Endothelial cell (in vitro differentiated cells): ENCODE results near the gene RAPGEF4. TPM values are rescaled to one million over a fixed set of nuclear protein-coding genes. Genes with fewer than 3 reads are reported as not detected.
A peak's percentile ranks its signal among the peaks of the same experiment; 100 is the strongest.

ENCODE experiments used
- DNase-seq: peaks from one replicate; pipeline ENCODE4 v3.0.0; 2021; ENCODE audit warnings: low spot score
- H3K27ac Mint-ChIP-seq: one replicate; pipeline ENCODE4 v1.8.0; 2021; ENCODE audit warnings: mixed read lengths, inconsistent platforms; ENCODE audit not compliant: unreplicated experiment
- H3K27me3 Mint-ChIP-seq: one replicate; pipeline ENCODE4 v1.8.0; 2021; ENCODE audit warnings: mild to moderate bottlenecking, moderate library complexity, mixed read lengths, inconsistent platforms; ENCODE audit not compliant: unreplicated experiment
- H3K36me3 Mint-ChIP-seq: one replicate; pipeline ENCODE4 v1.8.0; 2021; ENCODE audit warnings: mild to moderate bottlenecking, low read depth, mixed read lengths, inconsistent platforms; ENCODE audit not compliant: unreplicated experiment
- H3K4me1 Mint-ChIP-seq: one replicate; pipeline ENCODE4 v1.8.0; 2021; ENCODE audit warnings: mild to moderate bottlenecking, mixed read lengths, inconsistent platforms; ENCODE audit not compliant: unreplicated experiment
- H3K4me3 Mint-ChIP-seq: one replicate; pipeline ENCODE4 v1.8.0; 2021; ENCODE audit warnings: mild to moderate bottlenecking, mixed read lengths, inconsistent platforms; ENCODE audit not compliant: unreplicated experiment
- H3K9me3 Mint-ChIP-seq: one replicate; pipeline ENCODE4 v1.8.0; 2021; ENCODE audit warnings: mixed read lengths, inconsistent platforms; ENCODE audit not compliant: unreplicated experiment
- total RNA-seq: library from RNA; stranded (reverse); fragmentation: NEBNext Ultra II Directional; extraction: Animal tissue kit (Norgen Biotek cat#: 25700); gene quantifications from one replicate; pipeline ENCODE4 v1.2.1, GENCODE V29; 2021; ENCODE audit not compliant: unreplicated experiment
- TF ChIP-seq, protein P1 (sequence below): fragments of 200-600 bp; sonication (generic); IDR thresholded peaks from one replicate; pipeline ENCODE4 v1.5.0; 2021; ENCODE audit warnings: antibody characterized with exemption; ENCODE audit not compliant: unreplicated experiment

RAPGEF4 gene
- total RNA-seq, 1 donor from 2014 or later, result 7.5 TPM

DNA sequence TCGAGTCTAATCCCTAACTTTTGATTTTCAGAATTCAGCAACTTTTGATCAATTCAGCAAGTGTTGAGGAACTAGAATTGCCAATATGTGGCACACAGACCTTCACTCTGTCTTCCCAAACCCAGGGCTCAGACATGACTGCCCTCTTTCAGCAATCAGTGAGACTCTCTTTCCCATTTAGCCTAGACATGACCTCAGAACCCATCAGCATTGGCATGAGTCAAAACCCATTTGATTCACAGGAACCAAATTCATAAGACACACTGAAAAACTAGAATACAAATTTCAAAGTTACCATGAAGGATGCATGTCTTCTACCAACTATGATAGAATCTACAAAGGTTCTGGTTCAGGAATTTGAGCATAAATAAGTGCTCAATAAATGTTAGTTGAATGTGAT lies 226.4 kb downstream of the RAPGEF4 start:
- TF ChIP-seq, protein P1, sequence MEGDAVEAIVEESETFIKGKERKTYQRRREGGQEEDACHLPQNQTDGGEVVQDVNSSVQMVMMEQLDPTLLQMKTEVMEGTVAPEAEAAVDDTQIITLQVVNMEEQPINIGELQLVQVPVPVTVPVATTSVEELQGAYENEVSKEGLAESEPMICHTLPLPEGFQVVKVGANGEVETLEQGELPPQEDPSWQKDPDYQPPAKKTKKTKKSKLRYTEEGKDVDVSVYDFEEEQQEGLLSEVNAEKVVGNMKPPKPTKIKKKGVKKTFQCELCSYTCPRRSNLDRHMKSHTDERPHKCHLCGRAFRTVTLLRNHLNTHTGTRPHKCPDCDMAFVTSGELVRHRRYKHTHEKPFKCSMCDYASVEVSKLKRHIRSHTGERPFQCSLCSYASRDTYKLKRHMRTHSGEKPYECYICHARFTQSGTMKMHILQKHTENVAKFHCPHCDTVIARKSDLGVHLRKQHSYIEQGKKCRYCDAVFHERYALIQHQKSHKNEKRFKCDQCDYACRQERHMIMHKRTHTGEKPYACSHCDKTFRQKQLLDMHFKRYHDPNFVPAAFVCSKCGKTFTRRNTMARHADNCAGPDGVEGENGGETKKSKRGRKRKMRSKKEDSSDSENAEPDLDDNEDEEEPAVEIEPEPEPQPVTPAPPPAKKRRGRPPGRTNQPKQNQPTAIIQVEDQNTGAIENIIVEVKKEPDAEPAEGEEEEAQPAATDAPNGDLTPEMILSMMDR, result no peak
- Mint-ChIP-seq H3K9me3 (no peaks in the 10 kb centered on the region), H3K27me3 (peaks cover 2% of the 10 kb centered on the region), H3K27ac (peak overlapping the region; percentile 6), H3K4me3 (no peak overlapping the region), H3K36me3 (no peaks in the 10 kb centered on the region), H3K4me1 (peaks cover 12% of the 10 kb centered on the region)
- no peak for DNase-seq

DNA sequence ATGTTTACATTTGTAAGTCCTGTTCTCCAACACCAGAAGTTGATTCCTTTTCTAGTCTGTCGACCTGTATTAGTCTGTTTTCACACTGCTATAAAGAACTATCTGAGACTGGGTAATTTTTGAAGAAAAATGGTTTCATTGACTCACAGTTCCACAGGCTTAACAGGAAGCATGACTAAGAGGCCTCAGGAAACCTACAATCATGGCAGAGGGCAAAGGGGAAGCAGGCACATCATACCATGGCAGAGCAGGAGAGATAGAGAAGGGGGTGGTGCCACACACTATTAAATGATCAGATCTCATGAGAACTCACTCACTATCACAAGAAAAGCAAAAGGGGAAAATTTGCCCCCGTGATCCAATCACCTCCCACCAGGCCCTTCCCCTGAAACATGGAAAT lies 227.2 kb downstream of the RAPGEF4 start:
- TF ChIP-seq, protein P1, result no peak
- Mint-ChIP-seq H3K4me1 (peaks cover 12% of the 10 kb centered on the region), H3K9me3 (no peaks in the 10 kb centered on the region), H3K27ac (no peak overlapping the region), H3K36me3 (no peaks in the 10 kb centered on the region), H3K27me3 (peaks cover 2% of the 10 kb centered on the region), H3K4me3 (no peak overlapping the region)
- no peak for DNase-seq

DNA sequence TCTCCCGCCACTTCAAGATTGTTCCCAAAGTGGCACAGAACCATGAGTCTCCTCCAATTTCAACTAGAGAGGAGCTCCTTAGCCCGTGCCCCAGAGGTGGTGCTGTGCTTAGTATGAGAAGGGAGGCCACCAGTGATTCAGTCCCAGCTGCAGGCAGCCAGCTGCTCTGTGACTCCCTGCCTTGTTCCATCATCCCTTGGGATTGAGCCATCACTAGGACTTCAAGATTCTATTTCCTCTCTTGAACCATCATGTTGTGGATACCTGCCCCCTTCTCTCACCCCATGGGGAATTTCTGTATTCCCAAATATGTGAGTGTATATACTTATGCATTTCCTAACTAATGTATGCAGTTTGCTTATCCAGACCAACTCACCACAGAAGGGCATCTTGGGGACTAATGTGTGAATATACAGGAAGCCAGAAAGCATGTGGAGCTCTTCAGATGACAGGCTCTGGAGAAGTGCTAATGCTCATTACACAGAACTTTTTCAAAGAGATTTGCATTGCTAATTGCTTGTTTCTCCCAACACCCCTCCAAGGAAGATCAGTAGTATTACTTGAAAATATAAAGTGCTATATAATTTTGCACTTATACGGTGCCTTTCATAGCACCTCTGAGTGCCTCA lies 229.0 kb downstream of the RAPGEF4 start:
- Mint-ChIP-seq H3K36me3 (peaks cover 9% of the 10 kb centered on the region), H3K4me3 (no peak overlapping the region), H3K4me1 (peaks cover 11% of the 10 kb centered on the region), H3K9me3 (no peaks in the 10 kb centered on the region), H3K27ac (no peak overlapping the region), H3K27me3 (peaks cover 2% of the 10 kb centered on the region)
- TF ChIP-seq, protein P1, result no peak
- no peak for DNase-seq

DNA sequence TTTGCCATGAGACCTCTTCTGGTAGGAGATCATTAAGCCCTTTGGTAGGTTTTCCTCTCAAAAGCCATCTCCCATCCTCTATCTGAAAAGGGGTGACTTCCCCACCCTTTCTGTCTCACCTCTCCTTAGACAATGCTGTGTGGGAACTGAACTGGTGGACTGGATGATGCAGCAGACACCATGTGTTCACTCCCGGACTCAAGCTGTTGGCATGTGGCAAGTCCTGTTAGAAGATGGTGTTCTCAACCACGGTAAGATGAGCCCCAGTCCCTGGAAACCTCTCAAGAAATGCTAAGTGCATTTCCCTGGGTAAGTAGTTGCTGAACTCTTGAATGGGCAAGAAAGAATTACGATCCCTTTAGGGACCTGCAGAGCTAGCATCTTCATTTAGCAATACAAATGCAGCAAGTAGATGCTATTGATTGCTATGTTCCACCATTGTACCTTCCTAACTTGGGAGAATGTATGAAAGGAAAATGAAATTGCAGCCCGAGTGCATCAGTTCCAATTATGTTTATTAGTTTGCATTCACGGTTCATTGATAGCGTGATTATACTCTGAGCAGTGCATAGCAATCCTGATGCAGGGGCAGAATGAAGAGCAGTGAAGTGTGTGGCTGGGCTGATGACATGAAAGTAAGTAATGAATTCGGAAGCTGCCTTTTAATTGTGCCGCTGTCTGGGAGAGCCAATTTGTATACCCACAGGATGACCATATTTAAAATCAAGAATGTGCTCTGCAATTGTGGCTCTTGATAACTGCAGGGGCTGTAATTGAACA lies 230.0 kb downstream of the RAPGEF4 start:
- peaks cover 14% of the 10 kb centered on the region for H3K4me1 Mint-ChIP-seq
- peaks cover 9% of the 10 kb centered on the region for H3K36me3 Mint-ChIP-seq
- TF ChIP-seq, protein P1, result no peak
- no peak for DNase-seq
- H3K27me3 Mint-ChIP-seq, result peaks cover 2% of the 10 kb centered on the region
- H3K4me3 Mint-ChIP-seq, result no peak overlapping the region
- no peaks in the 10 kb centered on the region for H3K9me3 Mint-ChIP-seq
- H3K27ac Mint-ChIP-seq, result no peak overlapping the region
